Neuronal stem cell (in vitro differentiated cells): ENCODE measurements around the gene ZNF346.

Experiments used
- DNase-seq: peaks from one replicate; pipeline ENCODE4 v3.0.0-alpha.2; 2013; ENCODE audit warnings: low spot score
- H2AFZ ChIP-seq: one replicate; pipeline ENCODE4 v1.6.1; 2013; ENCODE audit warnings: mild to moderate bottlenecking, low read length, inconsistent platforms
- H2AK5ac ChIP-seq: 2 replicates; pipeline ENCODE4 v1.6.1; 2013; ENCODE audit warnings: low read depth, mild to moderate bottlenecking, inconsistent platforms, low read length, moderate library complexity, mixed read lengths
- H2BK120ac ChIP-seq: 2 replicates; pipeline ENCODE4 v1.6.1; 2013; ENCODE audit warnings: low read depth, mild to moderate bottlenecking, inconsistent platforms, low read length, moderate library complexity, mixed read lengths
- H2BK12ac ChIP-seq: one replicate; pipeline ENCODE4 v1.6.1; 2013; ENCODE audit warnings: low read length, inconsistent platforms
- H2BK15ac ChIP-seq: 2 replicates; pipeline ENCODE4 v1.6.1; 2013; ENCODE audit warnings: mild to moderate bottlenecking, low read length, inconsistent platforms, mixed read lengths
- H2BK5ac ChIP-seq: one replicate; pipeline ENCODE4 v1.6.1; 2013; ENCODE audit warnings: inconsistent platforms, mild to moderate bottlenecking, low read length, moderate library complexity
- H3K14ac ChIP-seq: one replicate; pipeline ENCODE4 v1.6.1; 2013; ENCODE audit warnings: low read length, inconsistent platforms
- H3K18ac ChIP-seq: 2 replicates; pipeline ENCODE4 v1.6.1; 2013; ENCODE audit warnings: low read length, inconsistent platforms
- H3K23ac ChIP-seq: 2 replicates; pipeline ENCODE4 v1.6.1; 2013; ENCODE audit warnings: low read depth, mild to moderate bottlenecking, mixed read lengths, low read length, inconsistent platforms; ENCODE audit not compliant: poor library complexity
- H3K27ac ChIP-seq: replicated peaks from 3 replicates; pipeline ENCODE4 v1.5.1; 2013; ENCODE audit warnings: low read length, inconsistent platforms
- H3K27me3 ChIP-seq, 3 experiments: 2 replicates each; pipeline ENCODE4 v1.6.1; 2013; ENCODE audit warnings: low read length in 3 of 3, mild to moderate bottlenecking in 2 of 3, inconsistent platforms in 1 of 3, low read depth in 1 of 3, mixed read lengths in 1 of 3, moderate library complexity in 1 of 3; ENCODE audit not compliant: control insufficient read depth in 3 of 3, insufficient read depth in 3 of 3
- H3K36me3 ChIP-seq, 2 donors: replicated peaks in 1 of 2; 2 replicates each; pipeline ENCODE4 v1.6.1; 2013; ENCODE audit warnings: low read length in 2 of 2; ENCODE audit not compliant: control insufficient read depth in 2 of 2, insufficient read depth in 2 of 2
- H3K4ac ChIP-seq: 2 replicates; pipeline ENCODE4 v1.6.1; 2013; ENCODE audit warnings: inconsistent platforms, mild to moderate bottlenecking, low read length, moderate library complexity
- H3K4me1 ChIP-seq, 2 donors: 1 replicate in 1 of 2; 2 replicates in 1 of 2; pipeline ENCODE4 v1.6.1; 2013; ENCODE audit warnings: low read length in 2 of 2, low read depth in 1 of 2; ENCODE audit not compliant: control insufficient read depth in 2 of 2, insufficient read depth in 1 of 2
- H3K4me2 ChIP-seq: one replicate; pipeline ENCODE4 v1.6.1; 2013; ENCODE audit warnings: mild to moderate bottlenecking, low read length, inconsistent platforms; ENCODE audit not compliant: insufficient read depth, poor library complexity, severe bottlenecking
- H3K4me3 ChIP-seq, 2 donors: 2 replicates each; pipeline ENCODE4 v1.5.1; 2013; ENCODE audit warnings: low read length in 2 of 2, mild to moderate bottlenecking in 2 of 2, inconsistent platforms in 1 of 2, moderate library complexity in 1 of 2
- H3K79me1 ChIP-seq: one replicate; pipeline ENCODE4 v1.6.1; 2013; ENCODE audit warnings: low read depth, mild to moderate bottlenecking, inconsistent platforms, low read length, moderate library complexity
- H3K9ac ChIP-seq: one replicate; pipeline ENCODE4 v1.6.1; 2013; ENCODE audit warnings: mild to moderate bottlenecking, low read depth, low read length, inconsistent platforms; ENCODE audit not compliant: poor library complexity
- H3K9me3 ChIP-seq, 2 donors: replicated peaks in 1 of 2; 2 replicates each; pipeline versions ENCODE3 to v1.6.1; 2013; ENCODE audit warnings: low read length in 2 of 2, mild to moderate bottlenecking in 2 of 2, inconsistent platforms in 1 of 2, low read depth in 1 of 2, mixed read lengths in 1 of 2, moderate library complexity in 1 of 2; ENCODE audit not compliant: control insufficient read depth in 2 of 2, insufficient read depth in 1 of 2
- H4K8ac ChIP-seq: one replicate; pipeline ENCODE4 v1.6.1; 2013; ENCODE audit warnings: low read depth, mild to moderate bottlenecking, inconsistent platforms, low read length, moderate library complexity
- H4K91ac ChIP-seq: one replicate; pipeline ENCODE4 v1.6.1; 2013; ENCODE audit warnings: low read length, low read depth, mild to moderate bottlenecking, inconsistent platforms; ENCODE audit not compliant: poor library complexity
- WGBS, 2 donors: extraction: QIAGEN DNeasy Blood & Tissue Kit; methylation state at CpG; one replicate each; pipeline ENCODE4 v1.1.7; 2013; ENCODE audit warnings: missing lambda C conversion rate in 2 of 2, mixed read lengths in 1 of 2; ENCODE audit not compliant: insufficient read length in 2 of 2, insufficient replicate concordance in 1 of 2; ENCODE audit errors: extremely low coverage in 2 of 2; 5-methylcytosine and 5-hydroxymethylcytosine counted together

The ZNF346 gene

DNA sequence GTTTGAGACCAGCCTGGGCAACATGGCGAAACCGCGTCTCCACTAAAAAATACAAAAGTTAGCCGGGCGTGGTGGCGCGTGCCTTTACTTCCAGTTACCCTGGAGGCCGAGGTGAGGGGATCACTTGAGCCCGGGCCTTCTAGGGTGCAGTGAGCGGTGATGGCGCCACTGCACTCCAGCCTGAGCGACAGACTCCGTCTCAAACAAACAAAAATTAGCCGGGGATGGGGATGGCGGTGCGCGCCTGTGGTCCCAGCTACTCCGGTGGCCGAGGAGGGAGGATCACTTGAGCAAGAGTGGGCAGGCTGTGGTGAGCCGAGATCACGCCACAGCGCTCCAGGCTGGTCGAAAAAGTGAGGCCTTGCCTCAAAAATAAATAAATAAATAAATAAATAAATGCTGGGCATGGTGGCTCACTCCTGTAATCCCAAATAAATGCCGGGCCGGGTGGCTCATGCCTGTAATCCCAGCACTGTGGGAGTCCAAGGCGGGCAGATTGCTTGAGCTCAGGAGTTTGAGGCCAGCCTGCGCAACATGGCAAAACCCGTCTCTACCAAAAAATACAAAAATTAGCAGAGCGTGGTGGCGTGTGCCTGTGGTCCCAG lies 95.0 kb downstream of the ZNF346 start:
- Histone ChIP-seq H2AK5ac (no peak overlapping the region), H3K4me1 (peaks cover 0 to 5% of the 10 kb centered on the region in 2 donors), H3K4me3 (no peak overlapping the region), H3K36me3 (peaks cover 0 to 2% of the 10 kb centered on the region in 2 donors), H2BK15ac (no peak overlapping the region), H2BK120ac (no peak overlapping the region), H3K18ac (no peak overlapping the region), H3K79me1 (no peaks in the 10 kb centered on the region), H2BK12ac (no peak overlapping the region), H3K9me3 (peaks cover 0 to 2% of the 10 kb centered on the region in 2 donors), H3K9ac (no peak overlapping the region), H4K91ac (no peak overlapping the region), H4K8ac (no peak overlapping the region), H3K4ac (no peak overlapping the region), H3K27me3 (peaks cover 0 to 3% (median 0%) of the 10 kb centered on the region in 3 experiments), H2AFZ (no peak overlapping the region), H3K14ac (no peak overlapping the region), H3K4me2 (no peak overlapping the region), H3K27ac (no peak overlapping the region), H3K23ac (no peak overlapping the region), H2BK5ac (no peak overlapping the region)
- no peak for DNase-seq
- no CpG with 5 or more reads among the region's 30 CpGs for WGBS, 2 donors

GRCh38 chr5:177122566-177122965 lies 100.1 kb downstream of the ZNF346 start:
- no peak overlapping the region for H3K4ac ChIP-seq
- no peak overlapping the region for H2AFZ ChIP-seq
- H3K4me2 ChIP-seq, result no peak overlapping the region
- no peaks in the 10 kb centered on the region for H3K9me3 ChIP-seq
- H2BK15ac ChIP-seq, result no peak overlapping the region
- no peak overlapping the region for H3K23ac ChIP-seq
- no CpG with 5 or more reads among the region's 5 CpGs for WGBS, 2 donors
- no peak overlapping the region for H2BK120ac ChIP-seq
- H3K4me1 ChIP-seq, result no peaks in the 10 kb centered on the region
- no peak overlapping the region for H3K27ac ChIP-seq
- no peak overlapping the region for H4K91ac ChIP-seq
- H3K18ac ChIP-seq, result no peak overlapping the region
- H2BK5ac ChIP-seq, result no peak overlapping the region
- no peak overlapping the region for H3K4me3 ChIP-seq
- no peak overlapping the region for H2BK12ac ChIP-seq
- no peak for DNase-seq
- no peaks in the 10 kb centered on the region for H3K27me3 ChIP-seq
- H3K14ac ChIP-seq, result no peak overlapping the region
- no peak overlapping the region for H2AK5ac ChIP-seq
- H3K36me3 ChIP-seq, result no peaks in the 10 kb centered on the region
- H3K9ac ChIP-seq, result no peak overlapping the region
- no peaks in the 10 kb centered on the region for H3K79me1 ChIP-seq
- H4K8ac ChIP-seq, result no peak overlapping the region

DNA sequence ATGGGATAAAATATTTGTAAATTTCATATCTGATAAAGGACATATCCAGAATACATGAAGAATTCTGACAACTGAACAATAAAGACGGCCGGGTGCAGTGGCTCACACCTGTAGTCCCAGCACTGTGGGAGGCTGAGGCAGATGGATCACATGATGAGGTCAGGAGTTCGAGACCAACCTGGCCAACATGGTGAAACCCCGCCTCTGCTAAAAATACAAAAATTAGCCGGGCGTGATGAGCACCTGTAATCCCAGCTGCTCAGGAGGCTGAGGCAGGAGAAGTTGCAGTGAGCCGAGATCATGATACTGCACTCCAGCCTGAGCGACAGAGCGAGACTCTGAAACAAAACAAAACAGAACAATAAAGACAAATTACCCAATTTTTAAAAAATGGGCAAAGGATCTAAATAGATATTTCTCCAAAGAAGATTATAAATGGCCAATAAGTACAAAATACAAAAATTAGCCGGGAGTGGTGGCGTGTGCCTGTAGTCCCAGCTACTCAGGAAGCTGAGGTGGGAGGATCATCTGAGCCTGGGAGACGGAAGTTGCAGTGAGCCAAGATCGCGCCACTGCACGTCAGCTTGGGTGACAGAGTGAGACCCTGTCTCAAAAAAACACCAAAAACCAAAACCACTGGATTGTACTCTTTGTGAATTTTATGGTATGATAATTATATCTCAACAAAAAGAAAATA lies 101.4 kb downstream of the ZNF346 start:
- H2BK12ac ChIP-seq, result no peak overlapping the region
- no CpG with 5 or more reads among the region's 15 CpGs for WGBS, 2 donors
- H4K8ac ChIP-seq, result no peak overlapping the region
- H3K36me3 ChIP-seq, result no peaks in the 10 kb centered on the region
- H2BK5ac ChIP-seq, result no peak overlapping the region
- no peak overlapping the region for H3K4me2 ChIP-seq
- no peak overlapping the region for H3K4ac ChIP-seq
- no peak overlapping the region for H2AFZ ChIP-seq
- H3K4me1 ChIP-seq, result no peaks in the 10 kb centered on the region
- no peak overlapping the region for H3K4me3 ChIP-seq
- no peak overlapping the region for H2AK5ac ChIP-seq
- no peak overlapping the region for H3K23ac ChIP-seq
- H3K27ac ChIP-seq, result no peak overlapping the region
- no peak overlapping the region for H2BK15ac ChIP-seq
- DNase-seq, result no peak
- H3K79me1 ChIP-seq, result no peaks in the 10 kb centered on the region
- H3K9ac ChIP-seq, result no peak overlapping the region
- H3K9me3 ChIP-seq, result no peaks in the 10 kb centered on the region
- no peak overlapping the region for H4K91ac ChIP-seq
- H3K18ac ChIP-seq, result no peak overlapping the region
- no peak overlapping the region for H2BK120ac ChIP-seq
- no peaks in the 10 kb centered on the region for H3K27me3 ChIP-seq
- no peak overlapping the region for H3K14ac ChIP-seq

- Histone ChIP-seq H3K18ac (no peak overlapping the region), H2BK12ac (no peak overlapping the region), H3K9me3 (no peaks in the 10 kb centered on the region), H3K14ac (no peak overlapping the region), H3K23ac (no peak overlapping the region), H2BK120ac (no peak overlapping the region), H3K4ac (no peak overlapping the region), H3K79me1 (no peaks in the 10 kb centered on the region), H4K91ac (no peak overlapping the region), H3K27me3 (no peaks in the 10 kb centered on the region), H3K4me2 (no peak overlapping the region), H2BK15ac (no peak overlapping the region), H2AFZ (no peak overlapping the region), H3K36me3 (no peaks in the 10 kb centered on the region), H2BK5ac (no peak overlapping the region), H3K27ac (no peak overlapping the region), H3K9ac (no peak overlapping the region), H4K8ac (no peak overlapping the region), H2AK5ac (no peak overlapping the region), H3K4me1 (no peaks in the 10 kb centered on the region), H3K4me3 (no peak overlapping the region)
- WGBS, 2 donors, result no CpG with 5 or more reads among the region's 4 CpGs
- no peak for DNase-seq
Measured at GRCh38 chr5:177124486-177124991, 102.0 kb downstream of the ZNF346 start.
